Tibial artery (tissue), 4 donors: ENCODE measurements around the gene PHKB.

Experiments used
- DNase-seq, 2 donors: peaks; one replicate each; pipeline ENCODE4 v3.0.0-alpha.2; 2019
- H3K27ac ChIP-seq, 2 donors: fragments of 200-600 bp; sonication (generic) in 1 of 2; 1 replicate in 1 of 2; 2 replicates in 1 of 2; pipeline ENCODE4 v1.5.1; 2018 to 2019; ENCODE audit warnings: mild to moderate bottlenecking in 1 of 2
- H3K27me3 ChIP-seq, 2 donors: fragments of 200-600 bp; sonication (generic) in 1 of 2; one replicate each; pipeline versions ENCODE4 v1.5.1 to v1.6.0; 2016 to 2019
- H3K36me3 ChIP-seq, 3 donors: fragments of 200-600 bp; sonication (generic) in 2 of 3; one replicate each; pipeline ENCODE4 v1.5.1; 2016 to 2019; ENCODE audit warnings: mild to moderate bottlenecking in 2 of 3
- H3K4me1 ChIP-seq, 4 donors: fragments of 200-600 bp; sonication (generic) in 2 of 4; 1 replicate in 3 of 4; 2 replicates in 1 of 4; pipeline ENCODE4 v1.5.1; 2016 to 2019
- H3K4me3 ChIP-seq, 2 donors: fragments of 200-600 bp; sonication (generic) in 1 of 2; 1 replicate in 1 of 2; 2 replicates in 1 of 2; pipeline ENCODE4 v1.5.1; 2018 to 2019; ENCODE audit warnings: mild to moderate bottlenecking in 2 of 2
- H3K9me3 ChIP-seq, 3 donors: fragments of 200-600 bp; sonication (generic) in 1 of 3; one replicate each; pipeline ENCODE4 v1.5.1; 2016 to 2019
- intact Hi-C: fragments of 100-400 bp; cut with DNase I; formaldehyde crosslinking; loops from one replicate; pipeline ENCODE4 v1.15.0; 2023; ENCODE audit warnings: low total_unique reads
- TF ChIP-seq, protein P1 (sequence below), 2 experiments: fragments of 200-600 bp in 1 of 2; fragments of 450-650 bp in 1 of 2; IDR thresholded peaks; one replicate each; pipeline ENCODE4 v1.5.1; 2017 to 2019; ENCODE audit warnings: antibody characterized with exemption in 2 of 2, mild to moderate bottlenecking in 1 of 2, moderate library complexity in 1 of 2

PHKB gene

GRCh38 chr16:47590472-47590871 lies 129.3 kb downstream of the PHKB start:
- H3K36me3 ChIP-seq = peaks cover 39 to 45% (median 39%) of the 10 kb centered on the region in 3 donors
- intact Hi-C loops = no loop called here

GRCh38 chr16:47592232-47592631 lies 131.1 kb downstream of the PHKB start:
- peaks cover 39 to 49% (median 45%) of the 10 kb centered on the region in 3 donors for H3K36me3 ChIP-seq
- H3K27ac ChIP-seq = no peak overlapping the region
- TF ChIP-seq, protein P1, sequence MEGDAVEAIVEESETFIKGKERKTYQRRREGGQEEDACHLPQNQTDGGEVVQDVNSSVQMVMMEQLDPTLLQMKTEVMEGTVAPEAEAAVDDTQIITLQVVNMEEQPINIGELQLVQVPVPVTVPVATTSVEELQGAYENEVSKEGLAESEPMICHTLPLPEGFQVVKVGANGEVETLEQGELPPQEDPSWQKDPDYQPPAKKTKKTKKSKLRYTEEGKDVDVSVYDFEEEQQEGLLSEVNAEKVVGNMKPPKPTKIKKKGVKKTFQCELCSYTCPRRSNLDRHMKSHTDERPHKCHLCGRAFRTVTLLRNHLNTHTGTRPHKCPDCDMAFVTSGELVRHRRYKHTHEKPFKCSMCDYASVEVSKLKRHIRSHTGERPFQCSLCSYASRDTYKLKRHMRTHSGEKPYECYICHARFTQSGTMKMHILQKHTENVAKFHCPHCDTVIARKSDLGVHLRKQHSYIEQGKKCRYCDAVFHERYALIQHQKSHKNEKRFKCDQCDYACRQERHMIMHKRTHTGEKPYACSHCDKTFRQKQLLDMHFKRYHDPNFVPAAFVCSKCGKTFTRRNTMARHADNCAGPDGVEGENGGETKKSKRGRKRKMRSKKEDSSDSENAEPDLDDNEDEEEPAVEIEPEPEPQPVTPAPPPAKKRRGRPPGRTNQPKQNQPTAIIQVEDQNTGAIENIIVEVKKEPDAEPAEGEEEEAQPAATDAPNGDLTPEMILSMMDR (IDR thresholded peaks at IDR 0.05) = no peak
- no peaks in the 10 kb centered on the region for H3K27me3 ChIP-seq
- no peaks in the 10 kb centered on the region for H3K9me3 ChIP-seq
- intact Hi-C loops = no loop called here
- H3K4me3 ChIP-seq = no peak overlapping the region
- no peaks in the 10 kb centered on the region for H3K4me1 ChIP-seq
- no peak for DNase-seq

More at GRCh38 chr16:47590472-47590871, 129.3 kb downstream of the PHKB start:
- H3K9me3 ChIP-seq = no peaks in the 10 kb centered on the region
- H3K4me1 ChIP-seq = no peaks in the 10 kb centered on the region
- no peak for DNase-seq
- no peak overlapping the region for H3K4me3 ChIP-seq
- H3K27me3 ChIP-seq = no peaks in the 10 kb centered on the region
- TF ChIP-seq, protein P1 (IDR thresholded peaks at IDR 0.05) = no peak
- H3K27ac ChIP-seq = no peak overlapping the region

DNA sequence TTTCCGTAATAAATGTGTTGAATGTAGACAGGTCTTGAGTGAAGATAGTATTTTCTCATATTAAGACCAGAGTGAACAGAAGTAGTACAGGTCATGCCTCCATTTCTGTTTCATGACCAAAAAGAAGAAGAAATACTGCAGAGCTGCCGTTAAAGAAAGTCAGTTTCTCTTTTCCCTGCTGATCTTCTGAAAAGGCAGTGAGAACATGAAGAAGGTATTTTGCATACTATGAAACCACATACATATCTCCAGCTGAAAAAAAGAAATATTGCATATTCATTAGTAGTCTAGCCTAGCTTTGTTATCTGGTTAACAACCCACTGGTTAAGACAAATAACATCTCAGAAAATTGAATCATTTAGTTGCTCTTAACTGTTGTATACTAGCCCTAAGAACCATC lies 138.4 kb downstream of the PHKB start:
- H3K9me3 ChIP-seq = no peaks in the 10 kb centered on the region
- H3K27me3 ChIP-seq = no peaks in the 10 kb centered on the region
- peaks cover 13 to 41% (median 22%) of the 10 kb centered on the region in 3 donors for H3K36me3 ChIP-seq
- no peak for DNase-seq
- no peak overlapping the region for H3K27ac ChIP-seq
- TF ChIP-seq, protein P1 (IDR thresholded peaks at IDR 0.05) = no peak
- H3K4me3 ChIP-seq = no peak overlapping the region
- intact Hi-C loops = no loop called here
- no peaks in the 10 kb centered on the region for H3K4me1 ChIP-seq

DNA sequence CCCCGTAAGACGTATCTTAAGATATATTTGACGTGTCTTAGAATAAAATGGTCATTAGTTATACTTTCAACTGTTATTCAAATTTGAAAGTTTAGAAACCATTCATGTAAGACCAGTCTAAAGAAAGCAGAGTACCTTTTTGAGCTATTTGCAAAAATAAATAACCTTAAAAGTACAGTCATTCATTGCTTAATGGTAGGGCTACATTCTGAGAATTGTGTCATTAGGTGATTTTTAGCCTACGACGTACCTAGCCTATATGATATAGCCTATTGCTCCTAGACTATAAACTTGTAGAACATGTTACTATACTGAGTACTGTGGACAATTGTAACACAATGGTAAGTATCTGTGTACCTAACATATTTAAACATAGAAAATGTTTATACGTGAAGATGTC lies 139.2 kb downstream of the PHKB start:
- TF ChIP-seq, protein P1 (IDR thresholded peaks at IDR 0.05) = no peak
- Histone ChIP-seq H3K4me3 (no peak overlapping the region), H3K27me3 (no peaks in the 10 kb centered on the region), H3K9me3 (no peaks in the 10 kb centered on the region), H3K4me1 (no peaks in the 10 kb centered on the region), H3K36me3 (peaks cover 13 to 41% (median 22%) of the 10 kb centered on the region in 3 donors), H3K27ac (no peak overlapping the region)
- DNase-seq = no peak
- intact Hi-C loops = no loop called here

GRCh38 chr16:47604306-47604705 lies 143.2 kb downstream of the PHKB start:
- DNase-seq = no peak
- Histone ChIP-seq H3K4me1 (no peaks in the 10 kb centered on the region), H3K27ac (no peak overlapping the region), H3K4me3 (no peak overlapping the region), H3K27me3 (no peaks in the 10 kb centered on the region), H3K36me3 (peaks cover 16 to 29% (median 24%) of the 10 kb centered on the region in 3 donors), H3K9me3 (no peaks in the 10 kb centered on the region)
- TF ChIP-seq, protein P1 (IDR thresholded peaks at IDR 0.05) = no peak
- intact Hi-C loops = no loop called here

- Histone ChIP-seq H3K4me1 (no peaks in the 10 kb centered on the region), H3K27ac (no peak overlapping the region), H3K4me3 (no peak overlapping the region), H3K9me3 (no peaks in the 10 kb centered on the region), H3K27me3 (no peaks in the 10 kb centered on the region), H3K36me3 (peaks cover 19 to 33% (median 24%) of the 10 kb centered on the region in 3 donors)
- no peak for DNase-seq
- intact Hi-C loops = no loop called here
- TF ChIP-seq, protein P1 (IDR thresholded peaks at IDR 0.05) = no peak
These were observed 149.9 kb downstream of the PHKB start for GRCh38 chr16:47611042-47611441.
